ENCODE measurements around the gene OR1J1.

- TF ChIP-seq YY1 (IDR thresholded peaks at IDR 0.05; ENCODE audit: insufficient read depth, insufficient read length), result no peak
- no peak for TF ChIP-seq SUZ12 (IDR thresholded peaks at IDR 0.05; ENCODE audit: extremely low read depth, insufficient read depth, insufficient read length)
- no peak for TF ChIP-seq ZNF274 (IDR thresholded peaks at IDR 0.05; ENCODE audit: low read depth, low read length)
Observed at GRCh38 chr9:122527193-122527592, 49.5 kb upstream of the OR1J1 start, which contains the start of gene OR1N1.
